ENCODE data around the gene NUMB.

The NUMB gene

GRCh38 chr14:73283608-73284379 is 174.6 kb downstream of the NUMB start:
- peak; percentile 75 for FAIRE-seq

DNA sequence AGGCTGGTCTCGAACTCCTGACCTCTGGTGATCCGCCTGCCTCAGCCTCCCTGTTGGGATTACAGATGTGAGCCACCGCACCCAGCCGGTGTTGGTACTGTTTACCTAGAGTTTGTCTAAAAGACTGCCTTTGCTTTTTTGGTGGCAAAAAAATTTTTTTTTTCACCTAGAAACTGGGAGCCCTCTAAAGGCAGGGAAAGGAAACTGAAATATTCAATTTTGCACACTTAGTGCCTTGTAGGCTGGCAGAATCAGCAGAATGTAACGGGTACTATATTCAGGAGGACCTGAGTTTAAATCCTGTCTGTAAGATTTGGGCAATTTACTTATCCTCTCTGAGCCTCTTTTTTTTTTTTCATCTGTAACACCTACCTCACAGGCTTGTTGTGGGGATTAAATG is 177.4 kb downstream of the NUMB start:
- no peak for FAIRE-seq

DNA sequence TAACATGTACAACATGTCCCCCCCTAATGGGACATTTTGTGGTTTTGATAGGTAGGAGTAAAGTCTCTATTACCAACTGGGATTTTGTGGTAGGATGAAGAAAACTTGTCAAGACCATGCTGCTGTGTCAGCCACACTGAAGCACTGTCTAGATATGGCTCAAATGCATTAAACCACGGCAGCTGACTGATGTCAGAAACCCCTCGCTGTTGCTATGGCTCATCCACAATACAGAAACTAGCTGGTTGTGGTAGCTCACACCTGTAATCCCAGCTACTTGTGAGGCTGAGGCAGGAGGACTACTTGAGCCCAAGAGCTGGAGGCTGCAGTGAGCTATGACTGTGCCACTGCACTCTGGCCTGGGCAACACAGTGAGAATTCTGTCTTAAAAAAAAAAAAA is 181.0 kb downstream of the NUMB start:
- no peak for FAIRE-seq

- no peak for FAIRE-seq
Observed at GRCh38 chr14:73276836-73277235, 181.5 kb downstream of the NUMB start.

DNA sequence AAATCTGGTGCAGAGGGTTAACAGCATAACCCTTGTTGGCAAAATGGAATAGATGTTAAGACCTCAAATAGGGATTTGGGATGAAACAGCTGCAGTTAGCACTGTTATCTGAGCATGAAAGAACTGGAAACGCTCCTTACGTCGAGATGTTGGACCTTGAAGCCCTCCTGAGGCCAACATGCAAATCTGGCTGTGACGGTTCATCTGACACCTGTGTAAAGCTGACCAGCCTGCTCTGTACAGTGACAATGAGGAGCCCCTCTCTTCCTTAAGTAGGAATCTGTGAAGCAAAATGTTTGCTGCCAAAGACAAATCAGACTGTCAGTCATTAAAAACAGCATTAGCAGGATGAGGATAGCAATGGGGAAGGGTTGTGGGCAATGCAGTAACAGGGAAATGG is 184.5 kb downstream of the NUMB start:
- no peak for FAIRE-seq

GRCh38 chr14:73272393-73272792 is 186.0 kb downstream of the NUMB start:
- FAIRE-seq, result no peak

DNA sequence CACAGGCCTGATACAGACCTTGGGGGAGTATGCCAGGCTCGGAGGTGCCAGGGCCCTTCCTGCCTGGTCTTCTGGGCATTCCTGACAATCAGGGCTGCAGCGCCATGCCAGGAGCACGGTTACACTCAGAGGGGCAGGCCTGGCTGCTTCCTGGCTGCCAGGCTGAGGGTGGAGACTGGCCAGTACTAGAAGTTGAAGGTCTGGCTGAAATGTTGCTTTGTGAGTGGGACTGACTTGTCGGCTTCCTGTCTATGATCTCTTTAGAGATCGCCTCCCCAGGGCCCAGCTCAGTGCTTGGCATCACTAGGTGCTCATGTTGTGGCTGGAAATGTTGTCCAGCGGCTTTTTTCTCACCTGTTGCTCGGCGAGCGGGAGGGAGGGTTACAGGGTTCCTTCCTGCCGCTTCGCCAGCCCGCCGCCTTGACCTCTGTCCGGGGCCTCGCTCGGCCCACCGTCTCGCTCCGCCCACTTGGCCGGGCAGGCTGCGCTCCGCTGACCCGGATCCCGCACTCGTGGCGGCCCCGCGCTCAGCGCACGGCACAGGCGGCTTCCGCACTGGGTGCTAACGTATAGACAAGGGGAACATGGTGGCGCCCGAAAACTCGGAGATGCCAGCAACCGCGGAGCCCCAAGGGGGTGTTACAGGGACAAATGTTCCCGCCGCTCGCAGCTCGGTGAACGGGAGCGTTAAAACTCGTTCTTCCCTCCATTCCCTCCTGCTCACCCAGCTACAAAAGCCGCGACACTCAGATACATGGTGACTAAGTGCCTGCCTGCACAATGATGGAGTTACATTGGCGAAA is 188.4 kb downstream of the NUMB start:
- no peak for FAIRE-seq

DNA sequence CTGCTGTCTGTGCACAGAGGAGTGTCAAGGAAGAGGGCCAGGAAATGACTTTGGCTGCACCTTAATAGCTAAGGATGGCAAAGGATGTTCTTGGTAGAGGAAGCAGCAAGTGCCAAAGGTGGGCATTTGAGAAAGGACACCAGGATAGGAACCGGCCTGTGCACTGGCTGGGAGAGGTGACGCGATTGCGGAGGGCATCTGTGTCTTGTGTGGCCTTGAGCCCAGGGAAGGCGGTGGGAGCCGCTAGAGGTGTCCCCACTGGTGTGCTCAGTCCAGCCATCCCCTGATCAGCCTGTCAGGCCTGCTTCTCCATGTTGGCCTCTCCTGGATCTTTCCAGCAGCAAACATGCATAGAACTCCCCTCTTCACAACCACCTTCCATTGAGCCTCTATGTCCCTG is 190.9 kb downstream of the NUMB start:
- no peak for FAIRE-seq

- FAIRE-seq, result no peak
Observed at GRCh38 chr14:73266317-73266716, 192.0 kb downstream of the NUMB start.

DNA sequence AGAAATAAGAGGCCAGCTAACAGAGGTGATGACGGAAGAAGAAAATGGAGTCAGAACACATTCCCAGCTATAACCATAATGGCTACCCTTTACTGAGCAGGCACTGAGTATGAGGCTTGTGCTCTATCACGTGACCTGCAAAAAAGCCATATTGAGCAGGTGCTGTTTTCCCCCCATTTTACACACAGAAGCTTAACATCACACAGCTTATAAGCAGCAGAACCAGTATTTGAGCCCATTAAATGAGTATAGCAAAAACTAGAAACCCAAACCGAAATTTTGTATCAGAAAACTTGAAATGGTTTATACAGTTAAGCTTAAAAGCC is 192.7 kb downstream of the NUMB start:
- no peak for FAIRE-seq

GRCh38 chr14:73264885-73265720 is 193.2 kb downstream of the NUMB start:
- FAIRE-seq, result no peak

DNA sequence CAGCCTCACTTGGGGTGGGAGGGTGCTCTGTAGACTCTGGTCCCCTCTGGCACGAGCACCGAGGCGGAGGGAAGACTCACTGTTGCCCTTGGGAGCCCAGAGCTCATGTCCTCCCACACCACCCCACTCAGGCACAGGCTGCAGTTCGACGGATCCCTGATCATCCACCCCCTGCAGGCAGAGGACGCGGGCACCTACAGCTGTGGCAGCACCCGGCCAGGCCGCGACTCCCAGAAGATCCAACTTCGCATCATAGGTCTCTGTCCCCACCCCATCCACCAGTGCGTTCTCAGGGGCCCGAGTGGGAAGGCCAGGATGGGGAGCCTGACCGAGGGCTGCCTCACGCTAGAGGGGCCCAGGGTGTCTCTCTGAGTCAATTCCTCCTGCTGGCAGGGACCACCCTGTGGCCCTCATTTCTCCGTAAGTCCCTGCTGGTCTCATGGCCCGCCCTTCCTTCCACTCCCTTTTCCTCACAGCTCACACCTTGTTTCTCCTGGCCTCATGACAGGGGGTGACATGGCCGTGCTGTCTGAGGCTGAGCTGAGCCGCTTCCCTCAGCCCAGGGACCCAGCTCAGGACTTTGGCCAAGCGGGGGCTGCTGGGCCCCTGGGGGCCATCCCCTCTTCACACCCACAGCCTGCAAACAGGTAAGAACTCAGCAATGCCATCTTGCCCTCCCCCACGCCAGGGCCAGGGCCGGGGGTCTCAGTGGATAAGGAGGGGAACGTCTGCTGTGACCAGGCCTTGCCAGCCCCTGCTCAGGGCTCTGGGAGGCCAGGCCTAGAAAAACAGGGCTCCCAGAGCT is 194.1 kb downstream of the NUMB start:
- no peak for FAIRE-seq

DNA sequence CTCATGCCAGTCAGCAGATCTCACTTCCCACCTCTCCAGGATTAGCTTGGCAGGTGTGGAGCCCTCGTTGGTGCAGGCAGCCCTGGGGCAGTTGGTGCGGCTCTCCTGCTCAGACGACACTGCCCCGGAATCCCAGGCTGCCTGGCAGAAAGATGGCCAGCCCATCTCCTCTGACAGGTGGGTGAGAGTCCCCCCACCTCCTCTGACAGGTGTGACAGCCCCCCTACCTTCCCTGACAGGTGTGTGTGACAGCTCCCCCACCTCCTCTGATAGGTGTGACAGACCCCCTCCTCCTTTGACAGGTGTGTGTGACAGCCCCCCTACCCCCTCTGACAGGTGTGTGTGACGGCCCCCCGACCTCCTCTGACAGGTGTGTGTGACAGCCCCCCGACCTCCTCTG is 194.7 kb downstream of the NUMB start:
- FAIRE-seq, result no peak

GRCh38 chr14:73262427-73263183 is 195.7 kb downstream of the NUMB start:
- FAIRE-seq, result no peak

- no peak for FAIRE-seq
Observed at GRCh38 chr14:73261520-73262426, 196.6 kb downstream of the NUMB start.

- FAIRE-seq, result no peak
Observed at GRCh38 chr14:73261075-73261474, 197.3 kb downstream of the NUMB start.

DNA sequence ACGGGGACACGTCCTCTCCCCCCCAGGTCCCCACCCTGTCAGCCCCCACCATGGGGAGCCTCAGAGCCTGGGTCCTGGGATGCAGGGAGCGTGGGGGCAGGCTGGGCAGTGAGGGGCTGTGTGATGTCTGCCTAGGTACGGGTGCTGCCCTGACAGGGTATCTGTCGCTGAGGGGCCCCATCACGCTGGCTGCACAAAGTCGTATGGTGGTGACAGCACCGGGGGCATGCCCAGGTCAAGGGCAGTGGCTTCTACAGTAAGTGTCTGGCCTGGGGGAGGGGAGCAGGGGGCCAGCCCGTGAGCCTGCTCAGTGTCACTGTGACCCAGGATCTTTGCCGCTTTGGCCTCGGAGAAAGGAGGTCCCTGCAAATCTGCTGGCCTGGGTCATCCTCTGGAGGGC is 197.8 kb downstream of the NUMB start:
- FAIRE-seq, result no peak

DNA sequence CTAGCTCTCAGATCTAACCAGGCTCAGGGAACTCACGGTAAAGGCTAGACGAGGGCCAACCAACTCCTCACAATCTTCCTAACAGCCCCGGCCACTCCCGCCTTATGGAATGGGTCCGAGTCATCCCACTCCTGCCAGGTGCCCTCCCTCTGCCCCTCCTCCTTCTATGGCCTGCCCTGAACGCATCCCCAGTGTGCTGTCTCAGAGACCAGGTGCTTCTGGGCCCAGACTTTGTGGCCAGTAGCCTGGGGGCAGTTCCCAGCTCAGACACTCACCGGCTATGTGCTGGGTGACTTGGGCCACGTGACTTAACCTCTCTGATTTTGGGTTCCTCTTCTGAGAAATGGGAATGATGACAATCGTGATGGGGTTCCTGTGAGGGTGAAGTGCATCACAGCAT is 198.5 kb downstream of the NUMB start:
- FAIRE-seq, result no peak

DNA sequence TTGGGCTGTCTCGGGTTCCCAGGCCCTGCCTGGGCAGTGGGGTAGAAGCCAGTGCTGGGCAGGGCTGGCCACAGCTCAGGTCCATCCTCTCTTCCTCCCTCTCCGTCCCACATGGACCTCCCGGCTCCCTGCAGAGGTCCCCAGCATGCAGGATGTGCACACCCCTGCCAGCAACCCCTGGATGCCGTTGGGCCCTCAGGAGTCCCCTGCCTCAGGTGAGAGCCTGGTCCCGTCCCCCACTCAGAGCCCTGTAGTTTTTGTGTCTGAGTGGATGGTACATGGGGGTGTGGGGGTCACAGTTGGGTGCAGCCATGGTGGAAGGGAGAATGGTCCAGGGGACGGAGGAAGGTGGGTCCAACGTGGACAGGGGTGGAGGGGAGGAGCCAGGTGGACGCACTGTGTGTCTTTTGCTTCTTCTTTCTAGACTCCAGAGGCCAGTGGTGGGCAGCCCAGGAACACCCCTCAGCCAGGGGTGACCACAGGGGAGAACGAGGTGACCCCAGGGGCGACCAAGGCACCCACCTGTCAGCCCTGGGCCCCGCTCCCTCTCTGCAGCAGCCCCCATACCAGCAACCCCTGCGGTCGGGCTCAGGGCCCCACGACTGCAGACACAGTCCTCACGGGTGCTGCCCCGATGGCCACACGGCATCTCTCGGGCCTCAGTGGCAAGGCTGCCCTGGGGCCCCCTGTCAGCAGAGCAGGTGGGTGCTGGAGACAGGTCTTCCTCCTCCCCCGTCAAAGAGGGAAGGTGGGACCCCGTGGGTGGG is 199.3 kb downstream of the NUMB start:
- FAIRE-seq, result no peak

GRCh38 chr14:73258076-73258475 is 200.3 kb downstream of the NUMB start:
- FAIRE-seq, result no peak
